Bronchial epithelial cell (primary cell): Measurements from ENCODE around the gene IL18RAP. TPM values are rescaled to one million over a fixed set of nuclear protein-coding genes. Genes with fewer than 3 reads are reported as not detected.

Source experiments
- DNase-seq: peaks from one replicate; pipeline ENCODE4 v3.0.0-alpha.2; 2010; ENCODE audit warnings: low read depth
- FAIRE-seq: peaks from 2 replicates; lab custom pipeline; 2011; peaks lifted over from hg19 to GRCh38; lab: Jason Lieb, UNC
- H3K27me3 ChIP-seq: 2 replicates; pipeline ENCODE4 v1.5.1; 2011; ENCODE audit warnings: low read length; ENCODE audit not compliant: control insufficient read depth, insufficient read depth
- H3K36me3 ChIP-seq: 2 replicates; pipeline ENCODE4 v1.5.1; 2011; ENCODE audit warnings: low read length; ENCODE audit not compliant: control insufficient read depth, insufficient read depth
- H3K4me3 ChIP-seq: 2 replicates; pipeline ENCODE4 v1.5.1; 2011; ENCODE audit warnings: mild to moderate bottlenecking, low read depth, low read length, control low read depth
- CTCF ChIP-seq: IDR thresholded peaks from 2 replicates; pipeline ENCODE4 v1.5.1; 2011; ENCODE audit warnings: mild to moderate bottlenecking, moderate library complexity, low read length, control low read depth, inconsistent platforms; ENCODE audit not compliant: insufficient read depth, severe bottlenecking
- total RNA-seq: library from RNA; depleted of rRNA; stranded (reverse); fragments of >200 nt; gene quantifications from 2 replicates; pipeline ENCODE4 v1.2.1, GENCODE V29; 2014

The IL18RAP gene
- total RNA-seq, 1 donor from 2014 or later = not detected

- DNase-seq (no peak), FAIRE-seq (no peak)
- Histone ChIP-seq H3K36me3 (no peaks in the 10 kb centered on the region), H3K4me3 (no peak overlapping the region), H3K27me3 (peaks cover 3% of the 10 kb centered on the region)
- TF ChIP-seq CTCF = no peak
These were observed 11.2 kb downstream of the IL18RAP start for GRCh38 chr2:102433973-102434654.

- no peak for DNase-seq
- no peak overlapping the region for H3K4me3 ChIP-seq
- no peak for TF ChIP-seq CTCF
- H3K36me3 ChIP-seq = no peaks in the 10 kb centered on the region
- peaks cover 3% of the 10 kb centered on the region for H3K27me3 ChIP-seq
- no peak for FAIRE-seq
These were observed 11.9 kb downstream of the IL18RAP start for GRCh38 chr2:102434655-102435381.

- Histone ChIP-seq H3K36me3 (no peaks in the 10 kb centered on the region), H3K27me3 (peaks cover 3% of the 10 kb centered on the region), H3K4me3 (no peak overlapping the region)
- TF ChIP-seq CTCF = no peak
- DNase-seq (no peak), FAIRE-seq (no peak)
These were observed 12.8 kb downstream of the IL18RAP start for GRCh38 chr2:102435741-102436140.

GRCh38 chr2:102436323-102436722 lies 13.4 kb downstream of the IL18RAP start:
- FAIRE-seq (no peak), DNase-seq (no peak)
- no peak for TF ChIP-seq CTCF
- Histone ChIP-seq H3K27me3 (peaks cover 3% of the 10 kb centered on the region), H3K4me3 (no peak overlapping the region), H3K36me3 (no peaks in the 10 kb centered on the region)

GRCh38 chr2:102437122-102437521 lies 14.2 kb downstream of the IL18RAP start:
- DNase-seq = no peak

More at GRCh38 chr2:102437122-102437521, 14.2 kb downstream of the IL18RAP start:
- no peak for FAIRE-seq
- no peak for TF ChIP-seq CTCF
- no peak overlapping the region for H3K4me3 ChIP-seq
- no peaks in the 10 kb centered on the region for H3K36me3 ChIP-seq
- peaks cover 2% of the 10 kb centered on the region for H3K27me3 ChIP-seq
